Measurements from ENCODE around the gene STARD10.
A peak's percentile ranks its signal among the peaks of the same experiment; 100 is the strongest.

Gene STARD10

GRCh38 chr11:72836111-72836510, 42.3 kb upstream of the STARD10 start:
- DNase-seq (ENCODE audit: extremely low read depth, low read depth) = no peak
- no peak for TF ChIP-seq CTCF (IDR thresholded peaks at IDR 0.05; ENCODE audit: low read depth, low read length)

GRCh38 chr11:72834905-72835304, 41.1 kb upstream of the STARD10 start:
- no peak for TF ChIP-seq CTCF (IDR thresholded peaks at IDR 0.05; ENCODE audit: low read depth, low read length)

GRCh38 chr11:72833811-72834493, 40.1 kb upstream of the STARD10 start:
- no peak for DNase-seq (ENCODE audit: extremely low read depth, low read depth)
- no peak for TF ChIP-seq CTCF (IDR thresholded peaks at IDR 0.05; ENCODE audit: low read depth, low read length)

More at GRCh38 chr11:72834905-72835304, 41.1 kb upstream of the STARD10 start:
- DNase-seq (ENCODE audit: extremely low read depth, low read depth) = no peak

GRCh38 chr11:72833083-72833733, 39.4 kb upstream of the STARD10 start:
- TF ChIP-seq CTCF (IDR thresholded peaks at IDR 0.05; ENCODE audit: low read depth, low read length) = no peak
- no peak for DNase-seq (ENCODE audit: extremely low read depth, low read depth)

- DNase-seq (ENCODE audit: extremely low read depth, low read depth) = no peak
- no peak for TF ChIP-seq CTCF (IDR thresholded peaks at IDR 0.05; ENCODE audit: low read depth, low read length)
These were observed 38.6 kb upstream of the STARD10 start for GRCh38 chr11:72832301-72833082.

- DNase-seq (ENCODE audit: extremely low read depth, low read depth) = no peak
- peak; percentile 99 for TF ChIP-seq CTCF (IDR thresholded peaks at IDR 0.05; ENCODE audit: low read depth, low read length)
These were observed 37.9 kb upstream of the STARD10 start for GRCh38 chr11:72831521-72832300.
